Activated CD4-positive, CD25-positive, alpha-beta regulatory T cell treated with anti-CD3 and anti-CD28 coated beads, Interleukin-2, amount 50 U/mL, for 72 hours (primary cell): ENCODE results near the gene ATL2.
"Not testable (repeated sequence)": the region's sequence is repeated elsewhere in the genome, so short reads cannot be mapped to it uniquely, and the experiment has no call there.

ENCODE experiments used
- DNase-seq: peaks from one replicate; pipeline ENCODE4 v3.0.0; 2021

ATL2 gene

DNA sequence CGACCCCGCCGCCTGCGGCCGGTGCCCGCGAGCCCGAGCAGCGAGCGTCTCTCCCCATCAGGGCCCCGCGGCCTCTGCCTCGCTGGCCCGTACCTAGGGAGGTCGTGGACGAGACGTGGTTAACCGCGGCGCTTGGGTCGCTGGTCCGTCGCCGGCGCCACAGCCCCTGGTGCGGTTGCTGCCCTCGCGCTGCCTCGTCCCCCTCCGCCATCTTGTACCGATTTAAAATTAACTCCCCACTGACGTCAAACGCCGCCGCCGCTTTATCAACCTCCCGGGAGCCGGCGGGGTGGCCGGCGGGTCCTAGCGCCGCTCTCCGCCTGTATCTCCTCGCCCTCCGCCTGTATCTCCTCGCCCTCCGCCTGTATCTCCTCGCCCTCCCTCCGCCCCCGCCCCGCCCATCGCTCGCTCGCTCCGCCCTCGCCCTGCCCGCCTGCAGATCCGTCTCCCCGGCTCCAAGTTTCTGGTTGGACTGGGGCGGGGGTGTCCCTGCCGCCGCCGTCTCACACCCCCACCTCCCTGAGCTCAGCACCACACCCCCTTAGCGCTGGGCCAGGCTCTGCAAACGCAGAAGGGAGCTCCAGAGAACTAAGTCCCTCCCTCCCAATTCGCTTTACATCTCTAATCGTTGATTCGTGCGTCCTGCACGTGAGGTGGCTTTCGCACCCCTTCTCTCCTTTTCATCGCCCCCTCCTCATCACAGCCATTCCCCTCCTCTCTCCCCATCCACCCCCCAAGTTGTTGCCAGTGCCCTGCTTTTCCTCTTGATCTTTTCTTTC is at the start of gene ATL2:
ATL2 (minus strand) TSS at position 224 of the 779 bp plus-strand sequence; CDS start at position 211, 13 bp downstream.
- peak; percentile 88 for DNase-seq

DNA sequence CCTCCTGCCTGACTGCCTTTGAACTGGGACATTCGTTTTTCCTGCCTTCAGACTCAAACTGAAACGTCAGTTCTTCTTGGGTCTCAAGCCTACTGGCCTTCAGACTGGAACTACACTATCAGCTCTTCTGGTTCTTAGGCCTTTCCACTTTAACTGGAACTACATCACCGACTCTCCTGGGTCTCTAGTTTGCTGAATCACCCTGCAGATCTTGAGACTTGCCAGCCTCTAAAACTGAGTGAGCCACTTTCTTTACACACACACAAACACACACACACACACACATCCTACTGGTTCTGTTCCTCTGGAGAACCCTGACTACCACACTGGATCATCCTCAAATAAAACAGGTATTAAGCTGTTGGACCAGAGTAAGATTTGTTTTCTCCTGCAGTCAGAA is 46.7 kb upstream of the ATL2 start:
- no peak for DNase-seq

DNA sequence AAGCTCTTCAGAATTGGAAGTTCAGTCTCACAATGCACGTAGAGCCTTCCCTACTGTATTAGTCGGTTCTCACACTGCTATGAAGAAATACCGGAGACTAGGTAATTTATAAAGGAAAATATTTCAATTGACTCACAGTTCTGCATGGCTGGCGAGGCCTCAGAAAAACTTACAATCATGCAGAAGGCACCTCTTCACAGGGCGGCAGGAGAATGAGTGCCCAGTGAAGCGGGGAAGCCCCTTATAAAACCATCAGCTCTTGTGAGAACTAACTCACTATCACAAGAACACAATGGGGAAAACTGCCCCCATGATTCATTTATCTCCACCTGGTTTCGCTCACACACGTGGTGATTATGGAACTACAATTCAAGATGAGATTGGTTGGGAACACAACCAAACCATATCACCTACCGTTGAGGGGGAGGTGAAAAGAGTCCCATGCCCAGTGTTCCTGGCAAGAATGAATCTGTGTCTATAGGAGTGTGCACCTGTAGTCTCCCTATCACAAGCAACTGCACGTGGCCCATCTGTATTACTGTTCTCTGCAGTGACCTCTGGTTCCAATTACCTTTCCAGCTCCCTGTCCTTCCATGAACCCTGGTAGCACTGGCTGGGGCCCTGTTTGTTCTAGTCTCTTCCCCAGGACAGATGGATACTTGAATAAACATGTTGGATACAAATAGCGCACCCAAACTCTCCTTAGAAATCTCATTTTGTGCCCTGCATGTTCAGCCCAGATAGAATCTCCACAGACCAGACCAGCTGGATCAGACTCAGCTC is 44.4 kb upstream of the ATL2 start:
- DNase-seq = no peak

DNA sequence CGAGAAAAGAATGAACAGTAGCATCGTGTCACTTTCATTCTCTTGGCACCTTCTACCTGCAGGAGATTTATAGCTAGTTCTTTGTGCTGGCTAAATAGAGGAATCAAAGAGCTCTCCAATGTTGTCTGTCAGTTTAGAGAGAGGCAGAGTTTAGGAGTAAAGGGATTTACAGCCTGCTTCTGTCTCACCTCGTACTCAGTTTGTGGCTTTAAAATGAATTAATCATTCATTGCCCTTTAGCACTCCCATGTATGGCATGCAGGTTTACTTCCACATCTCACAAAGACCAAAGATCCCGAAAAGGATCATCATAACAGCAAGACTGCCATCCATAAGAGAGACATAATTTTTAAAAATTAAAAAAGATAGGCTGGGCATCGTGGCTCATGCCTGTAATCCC is 42.4 kb upstream of the ATL2 start:
- DNase-seq = no peak

DNA sequence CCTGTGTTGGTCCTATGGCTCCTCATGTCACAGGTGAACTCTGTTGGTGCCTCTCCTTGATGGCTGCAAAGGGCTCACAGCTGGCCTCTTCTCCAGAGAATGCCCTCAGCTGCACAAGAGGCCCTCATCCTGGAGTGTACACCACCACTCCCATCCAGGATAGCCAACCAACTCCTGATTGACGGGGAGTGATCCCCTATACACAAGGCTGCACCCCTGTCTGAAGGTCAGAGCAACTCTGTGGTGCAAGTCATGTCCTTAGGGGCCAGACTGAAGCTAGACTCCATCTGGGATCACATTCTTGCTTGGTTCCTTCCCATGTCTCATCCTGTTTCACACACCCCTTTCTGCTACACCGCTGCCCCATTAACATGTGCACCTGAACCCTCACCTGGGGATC is 41.7 kb upstream of the ATL2 start:
- no peak for DNase-seq

DNA sequence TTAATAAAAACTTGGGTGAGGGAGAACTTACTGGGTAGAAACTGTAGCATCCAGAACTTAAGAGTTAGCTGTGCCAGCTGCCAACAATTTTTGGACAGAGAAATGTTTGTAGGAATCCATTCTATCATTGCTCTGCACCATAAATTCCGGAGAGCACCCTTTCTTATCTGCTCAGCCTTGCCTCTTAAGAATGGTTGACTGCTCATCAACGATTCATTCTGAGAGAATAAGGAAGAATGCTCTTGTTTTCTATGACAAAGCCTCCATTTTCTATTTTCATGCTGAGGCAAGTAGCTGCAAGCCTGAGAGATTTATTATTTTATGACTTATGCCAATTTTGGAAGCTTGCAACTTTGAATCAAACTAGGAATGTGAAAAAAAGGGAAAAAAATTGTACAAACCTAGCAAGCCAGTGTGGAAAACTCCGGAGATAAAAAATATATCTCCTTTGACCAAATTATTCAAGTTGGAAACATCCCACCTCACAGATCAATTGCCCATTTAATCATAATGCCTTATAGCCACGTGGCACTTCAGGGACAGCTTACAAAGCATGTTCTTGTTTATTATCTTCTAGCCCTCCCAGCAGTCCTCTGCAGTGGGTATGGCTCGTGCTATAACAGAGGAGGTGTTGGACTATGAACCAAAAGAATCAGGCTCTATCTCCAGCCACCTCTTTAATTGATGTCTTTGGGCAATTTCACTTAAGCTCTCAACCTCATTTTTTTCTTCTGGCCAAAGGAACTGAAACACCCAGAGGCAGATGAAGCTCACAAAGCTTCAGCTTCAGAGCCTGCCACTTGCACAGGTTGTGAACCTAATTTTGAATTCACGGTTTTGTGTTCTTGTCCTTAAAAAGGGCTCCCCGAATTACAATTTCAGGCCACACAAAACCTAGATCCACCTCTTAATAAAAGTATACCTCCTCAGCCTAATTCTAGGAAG is 40.9 kb upstream of the ATL2 start:
- DNase-seq = no peak

DNA sequence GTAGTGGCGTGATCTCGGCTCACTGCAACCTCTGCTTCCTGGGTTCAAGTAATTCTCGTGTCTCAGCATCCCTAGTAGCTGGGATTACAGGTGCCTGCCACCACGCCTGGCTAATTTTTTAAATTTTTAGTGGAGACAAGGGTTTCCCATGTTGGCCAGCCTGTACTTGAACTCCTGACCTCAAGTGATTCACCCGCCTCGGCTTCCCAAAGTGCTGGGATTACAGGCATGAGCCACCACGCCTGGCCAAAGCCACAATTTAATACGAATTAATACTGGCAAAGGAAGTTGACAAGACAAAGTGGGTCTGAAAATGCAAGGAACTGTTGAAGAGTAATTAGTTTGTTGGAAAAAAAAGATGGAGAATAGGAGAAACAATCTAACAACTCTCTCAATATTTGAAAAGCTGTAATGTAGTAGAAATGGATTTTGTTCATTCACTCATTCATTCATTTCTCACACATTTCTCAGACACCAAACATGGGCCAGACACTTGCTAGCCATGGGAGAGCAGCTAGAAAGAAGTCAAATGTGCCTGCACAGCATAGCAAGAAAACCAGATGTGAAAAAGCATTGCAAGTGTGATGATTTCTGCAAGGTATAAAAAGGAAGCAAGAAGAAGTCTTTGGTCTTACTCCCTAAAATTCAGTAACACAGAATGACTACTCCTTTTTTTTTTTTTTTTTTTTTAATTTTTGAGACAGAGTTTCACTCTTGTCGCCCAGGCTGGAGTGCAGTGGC is 39.4 kb upstream of the ATL2 start:
- DNase-seq = no peak

DNA sequence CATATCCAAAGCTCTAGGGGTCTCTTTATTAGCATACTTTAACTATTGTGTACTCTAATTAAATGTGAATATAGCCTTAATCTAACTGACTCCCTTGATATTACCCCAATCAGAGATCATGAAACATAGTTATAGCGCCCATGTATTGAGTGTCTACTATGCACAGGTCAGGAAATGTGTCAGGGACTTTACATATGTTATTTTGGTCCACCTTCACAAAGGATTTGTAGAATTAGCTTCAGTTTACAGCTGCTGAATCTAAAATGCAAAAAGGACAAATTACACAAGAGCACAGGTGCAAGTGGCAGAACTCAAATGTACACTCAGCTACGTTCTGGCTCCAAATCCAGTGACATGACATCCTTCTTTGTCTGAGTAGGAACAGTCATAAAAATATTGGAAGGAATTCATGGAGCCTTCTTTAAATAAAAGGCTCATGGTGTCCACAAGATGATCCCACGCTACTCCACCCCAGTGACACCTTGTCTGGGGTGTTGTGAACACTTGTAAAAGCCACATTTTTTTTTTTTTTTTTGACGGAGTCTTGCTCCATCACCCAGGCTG is 38.7 kb upstream of the ATL2 start:
- DNase-seq = no peak

DNA sequence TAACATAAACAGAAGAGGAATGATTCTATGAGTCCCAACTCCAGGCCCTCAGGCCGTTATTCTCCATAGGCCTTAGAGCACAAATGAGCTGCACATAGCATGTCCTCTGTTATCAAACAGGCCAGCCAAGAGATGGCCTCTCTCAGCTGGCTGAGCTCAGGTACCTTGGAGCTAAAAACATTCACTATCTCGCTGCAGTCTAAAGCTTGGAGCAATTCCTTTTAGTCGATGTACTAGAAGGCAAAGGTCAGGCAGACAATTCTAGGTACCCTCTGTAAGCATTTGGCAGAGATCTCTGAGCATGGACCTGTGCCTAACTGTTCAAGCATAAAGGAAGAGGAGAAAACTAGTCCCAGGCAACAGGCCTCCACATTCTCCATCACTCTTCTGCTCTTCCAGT is 38.0 kb upstream of the ATL2 start:
- DNase-seq = no peak

DNA sequence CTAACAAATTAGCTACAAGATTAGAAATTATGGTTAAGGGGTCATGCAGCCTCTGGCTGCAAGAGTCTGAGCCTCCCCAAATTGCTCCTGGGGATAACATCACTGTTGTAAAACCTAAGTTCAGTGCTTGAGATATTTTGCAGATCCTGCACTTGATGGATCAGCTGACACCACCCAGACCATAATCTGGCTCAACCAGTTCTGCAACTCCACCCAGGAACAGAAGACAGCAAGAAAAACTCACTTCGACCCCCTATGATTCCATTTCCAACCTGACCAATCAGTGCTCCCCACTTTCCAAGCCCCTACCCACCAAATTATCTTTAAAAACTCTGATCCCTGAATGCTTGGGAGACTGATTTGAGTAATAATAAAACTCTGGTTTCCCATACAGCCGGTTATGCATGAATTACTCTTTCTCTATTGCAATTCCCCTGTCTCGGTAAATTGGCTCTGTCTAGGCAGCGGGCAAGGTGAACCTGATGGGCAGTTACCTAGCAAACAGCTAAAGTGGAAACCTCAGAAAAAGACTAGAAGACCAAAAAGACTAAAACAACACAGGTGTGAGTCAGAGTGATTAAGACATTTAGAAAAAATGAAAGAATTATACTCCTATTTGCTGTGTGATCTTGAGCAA is 35.3 kb upstream of the ATL2 start:
- DNase-seq = not testable (repeated sequence)

DNA sequence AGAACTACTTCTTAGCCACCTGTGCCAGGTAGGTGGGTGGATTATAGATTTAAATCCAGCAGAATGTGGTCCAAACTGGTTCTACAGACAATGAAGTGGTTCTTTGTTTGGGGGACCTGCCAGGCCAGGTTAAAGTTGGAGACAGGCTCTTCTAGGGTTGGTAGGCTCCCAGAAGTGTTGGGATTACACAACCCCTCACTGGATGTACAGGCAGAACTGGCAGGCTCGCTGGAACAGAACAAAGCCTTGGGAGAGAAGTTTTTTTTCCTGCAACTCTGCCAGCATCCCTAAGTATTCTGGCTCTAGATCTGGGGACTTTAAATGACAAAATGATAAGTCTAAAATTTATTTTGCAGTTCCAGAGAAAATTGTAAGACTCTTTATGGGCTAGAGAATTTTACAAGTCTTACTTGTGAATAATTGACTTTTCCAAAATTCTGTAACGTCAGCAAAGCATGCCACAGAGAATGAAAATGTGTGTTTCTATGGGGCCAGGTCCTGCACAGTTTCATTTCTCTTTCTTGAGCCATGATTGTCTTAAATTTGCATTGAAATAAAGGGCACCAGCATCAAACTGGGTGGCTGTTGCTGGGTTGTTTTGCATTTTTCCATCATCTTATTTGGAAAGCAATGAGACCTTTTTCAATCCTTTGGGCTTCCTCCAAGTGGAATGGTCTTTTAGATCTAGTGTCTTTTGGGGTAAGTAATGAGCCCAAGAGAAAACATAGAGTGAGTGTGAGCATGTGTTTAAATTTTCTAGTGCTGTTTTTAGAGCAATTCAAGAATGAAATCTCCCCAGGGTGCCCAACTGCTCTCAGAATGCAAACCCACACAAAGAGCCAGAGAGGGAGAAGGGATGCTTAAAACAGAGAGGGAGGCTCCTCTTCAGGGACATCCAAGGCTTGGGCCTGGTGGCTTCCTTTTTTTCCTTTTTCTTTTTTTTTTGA is 32.4 kb upstream of the ATL2 start:
- DNase-seq = no peak

DNA sequence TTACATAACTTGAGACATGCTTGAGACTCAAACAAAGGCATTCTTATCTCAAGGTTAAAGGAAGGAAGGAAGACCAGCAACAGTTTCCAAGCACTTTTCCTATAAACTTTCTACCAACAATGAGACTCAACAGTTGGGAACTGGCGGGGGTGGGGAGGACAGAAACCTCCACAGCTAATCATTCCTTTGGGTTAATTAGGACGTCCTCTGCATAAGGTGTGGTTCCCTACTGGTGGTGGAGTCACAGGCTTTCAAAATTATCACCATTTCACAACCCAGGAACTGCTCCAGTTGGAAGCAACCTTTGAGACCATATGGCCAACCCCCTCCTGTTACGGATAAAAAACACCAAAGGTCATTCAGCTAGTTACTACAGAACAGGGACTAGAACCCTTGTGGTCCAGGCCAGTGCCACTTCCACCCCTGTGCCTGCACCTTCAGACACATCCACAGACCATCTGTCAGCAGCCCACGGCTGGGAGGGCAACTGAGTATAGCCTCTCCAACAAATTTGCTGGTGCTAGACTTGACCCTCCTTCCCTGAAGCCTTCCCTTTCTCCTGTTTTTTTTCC is 30.1 kb upstream of the ATL2 start:
- no peak for DNase-seq

DNA sequence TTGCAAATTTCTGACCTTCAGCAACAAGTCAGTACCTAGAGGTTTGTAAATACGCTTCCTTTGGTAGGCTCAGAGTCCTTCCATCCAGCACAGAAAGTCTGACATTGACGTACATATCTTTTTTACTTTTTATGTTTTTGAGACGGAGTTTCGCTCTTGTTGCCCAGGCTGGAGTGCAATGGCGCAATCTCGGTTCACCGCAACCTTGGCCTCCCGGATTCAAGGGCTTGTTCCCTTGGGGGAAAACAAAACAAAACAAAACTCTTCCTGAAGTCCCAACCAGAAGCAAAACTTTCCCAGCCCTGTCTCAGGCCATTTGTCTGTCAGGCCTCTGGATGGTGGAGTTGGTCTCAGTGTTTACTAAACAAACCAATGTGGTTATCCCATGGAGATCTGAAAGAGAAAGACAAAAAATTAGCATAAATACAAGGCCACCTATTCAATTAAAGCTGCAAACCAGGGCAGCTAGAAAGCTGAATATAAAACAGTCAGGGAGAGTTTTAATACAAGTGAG is 29.6 kb upstream of the ATL2 start:
- DNase-seq = no peak

DNA sequence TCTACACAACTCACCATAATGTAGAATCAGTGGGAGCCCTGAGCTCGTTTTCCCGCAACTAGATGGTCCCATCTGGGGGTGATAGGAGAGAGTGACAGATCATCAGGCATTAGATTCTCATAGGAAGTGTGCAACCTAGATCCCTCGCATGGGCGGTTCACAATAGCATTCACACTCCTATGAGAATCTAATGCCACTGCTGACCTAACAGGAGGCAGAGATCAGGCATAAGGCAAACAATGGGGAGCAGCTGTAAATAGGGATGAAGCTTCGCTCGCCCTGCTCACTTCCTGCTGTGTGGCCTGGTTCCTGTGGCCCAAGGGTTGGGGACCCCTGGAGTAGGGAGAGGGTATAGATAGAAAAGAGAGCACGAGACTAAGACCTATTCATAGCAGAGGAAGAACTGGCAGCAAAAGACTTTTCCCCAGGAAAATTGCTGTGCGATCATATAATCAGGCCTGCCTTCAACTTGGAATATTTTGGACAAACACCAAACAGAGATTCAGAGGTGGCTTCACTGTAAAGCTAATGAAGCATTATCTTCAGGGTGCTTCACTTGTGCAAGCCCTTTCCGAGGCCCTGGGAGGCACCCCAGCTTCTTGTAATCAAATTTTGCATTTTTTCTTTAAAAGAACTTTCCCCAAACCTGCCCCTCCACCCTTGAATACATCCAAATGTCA is 29.0 kb upstream of the ATL2 start:
- DNase-seq = no peak

DNA sequence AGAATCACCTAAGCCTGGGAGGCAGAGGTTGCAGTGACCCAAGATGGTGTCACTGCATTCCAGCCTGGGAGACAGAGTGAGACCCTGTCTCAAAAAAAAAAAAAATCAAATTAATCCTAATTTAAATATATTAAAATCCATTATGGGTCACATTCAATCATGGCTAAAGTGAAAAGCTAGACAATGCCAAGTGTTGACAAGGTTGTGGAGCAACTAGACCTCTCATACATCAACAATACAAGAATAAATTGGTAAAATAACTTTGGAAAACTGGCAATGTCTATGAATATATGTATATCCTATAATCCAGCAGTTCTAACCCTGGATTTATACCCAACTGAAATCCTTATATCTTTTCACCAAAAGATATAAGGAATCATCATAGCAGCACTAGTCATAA is 23.4 kb upstream of the ATL2 start:
- no peak for DNase-seq

DNA sequence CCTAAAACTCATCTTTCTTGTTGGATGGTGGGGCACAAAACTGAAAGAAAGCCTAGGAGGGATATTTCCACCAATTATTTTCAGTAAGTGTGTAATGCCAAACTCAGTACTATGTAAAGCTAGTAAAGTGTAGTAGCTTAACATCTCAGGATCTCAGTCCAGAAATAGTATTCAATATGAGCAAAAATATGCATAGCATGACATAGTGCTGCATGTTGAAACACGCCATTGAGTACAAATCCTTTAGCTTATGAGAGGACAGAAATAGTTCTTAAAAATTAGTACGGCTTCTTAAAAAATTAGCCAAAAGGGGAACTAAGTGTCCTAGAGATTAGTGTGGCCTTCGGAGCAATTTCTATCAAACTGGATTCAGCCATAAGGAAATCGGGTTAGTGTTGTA is 21.7 kb upstream of the ATL2 start:
- DNase-seq = no peak

DNA sequence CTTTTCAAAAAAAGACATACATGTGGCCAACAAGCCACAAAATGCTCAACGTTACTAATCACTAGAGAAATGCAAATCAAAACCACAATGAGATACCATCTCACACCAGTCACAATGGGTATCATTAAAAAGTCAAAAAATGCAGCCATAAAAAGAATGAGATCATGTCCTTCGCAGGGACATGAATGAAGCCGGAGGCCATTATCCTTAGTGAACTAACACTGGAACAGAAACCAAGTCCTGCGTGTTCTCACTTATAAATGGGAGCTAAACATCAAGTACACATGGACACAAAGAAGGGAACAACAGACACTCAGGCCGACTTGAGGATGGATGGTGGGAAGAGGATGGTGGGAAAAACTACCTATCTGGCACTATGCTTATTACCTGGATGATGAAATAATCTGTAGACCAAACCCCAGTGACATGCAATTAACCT is 17.8 kb upstream of the ATL2 start:
- DNase-seq = no peak

DNA sequence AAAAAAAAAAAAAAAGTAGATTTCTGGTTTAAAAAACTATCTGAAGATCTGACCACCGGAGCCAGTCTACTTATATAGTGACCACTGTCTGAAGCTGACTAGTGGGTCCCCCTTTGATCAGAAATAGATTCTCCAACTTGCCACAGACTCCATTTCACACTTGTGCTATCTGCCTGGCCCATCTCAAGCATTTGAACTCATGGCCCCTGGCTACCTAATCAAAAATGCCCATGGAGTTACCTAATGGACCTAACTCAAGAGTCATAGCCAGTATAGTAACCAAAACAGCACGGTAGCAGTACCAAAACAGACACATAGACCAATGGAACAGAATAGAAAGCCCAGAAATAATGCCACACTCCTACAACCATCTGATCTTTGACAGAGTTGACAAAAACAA is 17.0 kb upstream of the ATL2 start:
- DNase-seq = no peak

DNA sequence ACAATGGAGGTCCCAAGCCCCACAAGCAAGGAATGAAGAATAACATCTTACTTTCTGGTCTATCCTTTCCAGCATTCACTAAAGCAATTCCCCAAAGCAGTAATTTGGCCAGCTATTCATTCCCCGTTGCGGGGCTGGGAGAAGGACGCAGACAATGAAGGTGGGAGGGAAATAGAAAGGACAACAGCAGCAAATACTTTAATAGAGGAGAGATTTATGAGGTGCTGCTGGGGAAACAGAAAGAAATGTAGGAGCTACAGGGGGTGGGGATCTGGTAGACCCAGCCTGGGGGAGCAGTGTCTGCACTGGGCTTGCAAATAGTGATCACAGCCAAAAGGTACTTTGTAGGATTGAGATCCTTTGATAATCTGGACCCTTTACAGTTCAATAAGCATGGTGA is 13.9 kb upstream of the ATL2 start:
- no peak for DNase-seq
